ENCODE results near the gene STARD8.

GRCh38 chrX:68705986-68706385 lies 58.5 kb downstream of the STARD8 start:
- TF ChIP-seq CTCF (conservative IDR thresholded peaks at IDR 0.05), result no peak
- TF ChIP-seq ZFX (IDR thresholded peaks at IDR 0.05), result no peak
